HG02885 (cell line): ENCODE results near the gene SPATA2L.
A peak's percentile ranks its signal among the peaks of the same experiment; 100 is the strongest.

Experiments
- ATAC-seq: cut with Tn5 transposase; IDR thresholded peaks from one replicate; pipeline ENCODE4 v1.9.1; 2021; ENCODE audit warnings: mild to moderate bottlenecking; ENCODE audit not compliant: unreplicated experiment, poor library complexity

The SPATA2L gene

DNA sequence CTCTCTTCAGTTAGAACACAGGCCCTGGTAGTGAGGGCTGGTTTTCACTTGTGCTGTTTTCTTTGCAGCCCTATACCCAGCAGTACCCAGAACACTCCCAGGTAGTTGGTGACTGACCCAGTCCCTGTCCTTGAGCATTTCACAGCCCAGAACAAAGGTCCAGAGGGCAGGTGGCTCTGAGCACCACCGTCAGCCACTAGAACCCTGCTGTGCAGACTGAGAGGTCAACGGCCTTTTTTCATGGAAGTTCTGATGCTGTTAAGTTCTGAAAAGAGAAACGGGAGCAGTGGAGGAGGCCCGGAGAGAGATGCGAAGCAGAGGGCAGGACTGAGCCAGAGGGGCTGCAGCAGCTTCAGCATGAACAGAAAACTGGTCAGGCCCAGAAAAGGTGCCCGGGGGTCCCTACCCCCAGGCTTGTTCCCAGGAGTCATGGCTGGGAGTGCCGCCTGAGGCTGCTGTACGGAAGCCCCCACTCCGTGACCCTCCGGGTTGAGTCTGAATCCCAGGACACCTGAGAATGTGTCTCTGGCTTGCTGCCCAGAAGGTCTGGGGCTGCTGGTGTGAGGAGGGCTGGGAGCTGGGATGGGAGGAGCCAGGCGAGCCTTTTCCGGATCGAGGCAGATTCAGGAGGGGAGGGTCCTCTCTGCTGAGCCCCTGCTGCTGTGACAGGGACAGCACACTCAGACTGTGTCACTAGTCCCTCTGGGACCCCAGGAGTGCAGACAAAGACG lies 28.5 kb upstream of the SPATA2L start:
- ATAC-seq: no peak

DNA sequence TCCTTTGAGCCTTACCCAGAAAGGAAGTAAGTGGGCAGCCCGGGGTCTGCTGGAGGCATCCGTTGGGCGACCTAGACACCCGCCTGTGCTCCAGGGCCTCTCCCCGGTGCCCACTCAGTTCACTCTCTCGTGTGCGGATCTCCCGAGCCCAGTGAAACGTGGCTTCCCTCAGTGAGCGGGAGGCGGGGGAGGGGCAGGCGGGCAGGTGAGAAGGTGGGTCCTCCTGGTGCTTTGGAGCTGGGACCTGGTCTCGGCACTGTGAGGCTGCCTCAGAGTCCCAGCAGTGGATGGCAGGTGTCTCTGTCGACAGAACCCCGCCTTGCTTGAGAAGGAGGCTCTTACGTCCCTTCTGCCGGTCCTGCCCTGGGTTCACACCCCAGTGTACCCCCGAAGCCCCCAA lies 27.8 kb upstream of the SPATA2L start:
- no peak for ATAC-seq

DNA sequence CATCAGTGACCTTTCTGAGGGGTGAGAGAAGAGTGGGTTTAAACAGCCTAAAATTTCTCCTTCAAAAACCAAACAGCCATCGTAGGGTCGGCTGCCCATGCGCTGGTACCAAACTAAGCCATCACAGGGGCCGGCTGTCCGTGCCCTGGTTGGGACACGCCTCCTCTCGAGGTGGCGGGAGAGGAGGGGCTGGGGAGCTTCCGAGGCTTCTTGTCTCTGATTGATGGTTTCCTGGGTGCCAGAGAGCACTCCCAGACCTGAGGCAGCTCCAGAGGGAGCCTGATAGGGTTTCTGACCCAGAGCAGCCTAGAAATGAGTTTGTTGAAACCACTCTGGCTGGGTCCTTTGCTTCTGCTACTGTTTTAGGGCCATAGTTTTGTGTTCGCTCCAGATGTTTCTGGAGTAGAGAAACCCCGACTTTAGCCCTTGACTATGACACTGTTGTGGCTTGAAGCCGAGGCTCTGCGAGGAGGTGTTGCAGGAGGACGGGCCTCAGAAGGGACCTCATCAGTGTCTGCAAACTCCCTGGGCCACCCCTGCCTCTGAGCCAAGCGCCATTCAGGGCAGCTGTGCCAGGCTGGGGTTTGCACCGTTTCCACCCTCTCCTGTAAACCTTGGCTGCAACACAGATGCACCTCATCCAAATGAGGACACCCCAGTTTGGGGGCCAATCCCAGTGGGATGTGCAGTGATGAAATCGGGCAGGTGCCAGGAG lies 26.1 kb upstream of the SPATA2L start:
- no peak for ATAC-seq

DNA sequence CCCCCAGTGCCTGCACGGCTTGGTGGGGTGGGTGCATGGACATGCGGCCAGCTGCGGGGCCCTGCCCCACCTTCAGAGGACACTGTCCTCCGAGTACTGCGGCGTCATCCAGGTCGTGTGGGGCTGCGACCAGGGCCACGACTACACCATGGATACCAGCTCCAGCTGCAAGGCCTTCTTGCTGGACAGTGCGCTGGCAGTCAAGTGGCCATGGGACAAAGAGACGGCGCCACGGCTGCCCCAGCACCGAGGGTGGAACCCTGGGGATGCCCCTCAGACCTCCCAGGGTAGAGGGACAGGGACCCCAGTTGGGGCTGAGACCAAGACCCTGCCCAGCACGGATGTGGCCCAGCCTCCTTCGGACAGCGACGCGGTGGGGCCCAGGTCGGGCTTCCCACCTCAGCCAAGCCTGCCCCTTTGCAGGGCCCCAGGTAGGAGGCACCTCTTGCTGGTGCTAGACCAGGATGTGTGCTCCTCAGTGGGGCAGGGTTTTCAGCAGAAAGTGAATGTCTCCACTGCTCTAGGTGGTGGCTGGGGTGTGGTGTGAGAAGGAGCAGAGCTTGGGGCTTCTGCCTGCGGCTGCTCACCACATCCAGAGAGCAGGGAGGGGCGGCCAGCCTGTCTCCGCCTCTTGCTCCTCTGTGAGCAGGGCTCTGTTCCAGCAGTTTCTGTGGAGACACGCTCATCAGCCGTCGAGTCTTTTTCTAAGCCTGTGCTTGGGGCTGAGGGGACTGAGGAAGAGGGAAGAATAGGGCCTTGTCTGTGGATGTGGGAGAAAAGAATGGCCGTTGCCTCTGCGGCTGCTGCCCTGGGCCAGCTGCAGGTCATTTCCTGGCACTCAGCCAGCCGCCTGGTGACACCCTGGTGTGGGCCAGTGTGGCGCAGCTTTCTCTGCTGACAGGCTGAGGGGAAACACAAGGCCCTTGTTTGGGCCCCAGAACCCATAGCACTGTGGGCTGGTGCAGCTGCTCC lies 22.1 kb upstream of the SPATA2L start:
- ATAC-seq: no peak

DNA sequence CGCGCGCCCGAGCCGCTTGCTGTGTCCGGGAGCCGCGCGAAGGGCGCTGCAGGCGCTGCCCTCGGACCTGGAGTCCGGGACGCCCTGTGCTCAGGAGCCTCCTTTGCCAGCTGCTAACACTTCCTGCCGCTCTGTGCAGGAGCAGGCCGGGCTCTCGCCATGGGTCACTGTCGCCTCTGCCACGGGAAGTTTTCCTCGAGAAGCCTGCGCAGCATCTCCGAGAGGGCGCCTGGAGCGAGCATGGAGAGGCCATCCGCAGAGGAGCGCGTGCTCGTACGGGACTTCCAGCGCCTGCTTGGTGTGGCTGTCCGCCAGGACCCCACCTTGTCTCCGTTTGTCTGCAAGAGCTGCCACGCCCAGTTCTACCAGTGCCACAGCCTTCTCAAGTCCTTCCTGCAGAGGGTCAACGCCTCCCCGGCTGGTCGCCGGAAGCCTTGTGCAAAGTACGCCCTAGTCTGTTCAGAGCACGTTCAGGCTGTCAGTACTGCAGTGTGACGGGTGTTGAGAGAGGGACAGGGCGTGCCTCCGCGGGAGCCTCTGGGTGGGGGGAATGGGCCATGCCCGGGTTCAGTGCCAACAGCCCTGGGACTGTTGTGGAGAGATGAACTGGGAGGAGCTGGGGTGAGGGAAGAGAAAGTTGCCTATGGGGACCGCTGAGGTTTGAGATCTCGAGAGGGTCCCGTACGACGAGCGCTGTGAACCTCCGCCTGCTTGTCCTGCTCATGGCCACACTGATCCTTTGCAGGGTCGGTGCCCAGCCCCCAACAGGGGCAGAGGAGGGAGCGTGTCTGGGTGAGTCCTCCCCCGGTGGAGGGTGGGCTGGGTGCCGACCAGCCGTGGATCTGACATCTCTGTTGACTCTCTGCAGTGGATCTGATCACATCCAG lies 21.1 kb upstream of the SPATA2L start:
- ATAC-seq: no peak

DNA sequence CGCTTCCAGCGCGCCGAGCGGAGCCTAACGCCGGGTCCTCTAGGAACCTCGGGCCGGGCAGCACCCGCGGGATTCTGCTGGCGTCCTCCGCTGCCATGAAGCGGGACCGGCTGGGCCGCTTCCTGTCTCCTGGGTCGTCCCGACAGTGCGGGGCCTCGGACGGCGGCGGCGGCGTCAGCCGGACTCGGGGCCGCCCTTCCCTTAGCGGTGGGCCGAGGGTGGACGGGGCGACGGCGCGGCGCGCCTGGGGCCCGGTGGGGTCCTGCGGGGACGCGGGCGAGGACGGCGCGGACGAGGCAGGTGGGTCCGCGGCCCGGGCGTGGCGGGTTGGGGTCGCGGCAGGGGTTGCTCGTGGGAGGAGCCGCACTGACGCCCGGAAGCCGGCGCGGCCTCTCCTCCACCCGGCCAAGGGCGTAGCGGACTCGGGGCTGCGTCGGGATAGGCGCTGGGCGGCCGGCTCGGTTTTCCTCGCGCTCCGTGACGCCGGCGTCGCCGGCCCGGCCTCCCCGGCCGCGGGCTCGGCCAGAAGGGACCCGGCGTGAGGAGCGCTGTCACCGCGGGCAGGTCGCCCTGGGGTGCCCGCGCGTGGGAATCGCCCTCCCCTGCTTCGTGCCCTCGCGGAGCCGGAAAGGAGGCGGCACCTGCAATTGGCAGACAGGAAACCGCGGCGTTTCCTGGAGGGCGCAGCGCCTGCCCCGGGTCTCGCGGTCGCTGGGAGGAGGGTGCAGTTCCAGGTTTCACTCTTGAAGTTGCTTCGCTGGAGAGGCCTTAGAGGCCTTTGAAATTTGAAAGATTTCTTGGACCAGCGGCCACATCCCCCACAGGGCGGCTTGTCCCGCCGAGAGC lies 20.3 kb upstream of the SPATA2L start:
- peak; percentile 28 for ATAC-seq

DNA sequence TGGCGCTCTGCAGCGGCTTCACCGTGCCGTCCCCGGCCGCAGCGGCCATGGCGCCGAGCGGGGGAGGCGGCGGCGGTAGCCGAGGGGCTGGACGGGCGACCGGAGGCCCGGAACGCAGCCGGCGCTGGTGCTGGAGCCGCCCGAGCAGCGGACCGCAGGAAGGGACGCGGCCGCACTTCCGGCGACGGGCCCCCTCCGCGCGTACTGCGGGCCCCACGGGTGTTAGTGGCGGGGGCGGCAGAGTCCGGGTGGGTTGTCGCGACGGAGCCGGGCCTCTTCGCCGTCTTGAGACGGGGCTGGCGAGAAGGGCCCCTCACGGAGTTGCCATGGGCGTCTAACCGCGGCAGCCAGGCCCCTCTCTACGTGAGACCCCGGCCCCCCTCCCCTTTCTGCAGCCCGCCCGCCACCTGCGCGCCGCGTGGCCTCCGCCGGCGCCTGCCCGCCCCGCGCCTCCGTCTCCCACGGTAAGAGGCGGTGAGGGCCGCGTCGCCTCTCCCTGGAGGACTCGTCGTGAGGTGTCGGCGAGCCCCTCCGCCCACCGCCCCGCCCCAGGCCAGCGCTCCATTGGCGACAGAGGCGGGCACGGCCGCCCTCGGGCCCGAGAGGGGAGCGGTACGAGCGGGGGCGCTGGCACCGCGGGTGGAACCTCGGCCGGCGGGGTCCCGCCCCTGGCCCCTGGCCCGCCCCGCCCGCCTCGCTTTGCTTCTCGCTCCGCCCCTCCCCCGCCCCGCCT lies 19.5 kb upstream of the SPATA2L start, which contains the start of the genes VPS9D1 and ZNF276:
VPS9D1 (minus strand) TSS at position 86 of the 733 bp plus-strand sequence; CDS start at position 49, 37 bp downstream.
ZNF276 (plus strand) TSS at position 725 of the 733 bp plus-strand sequence. CDS start 104 bp downstream, outside the sequence.
- peak; percentile 60 for ATAC-seq

DNA sequence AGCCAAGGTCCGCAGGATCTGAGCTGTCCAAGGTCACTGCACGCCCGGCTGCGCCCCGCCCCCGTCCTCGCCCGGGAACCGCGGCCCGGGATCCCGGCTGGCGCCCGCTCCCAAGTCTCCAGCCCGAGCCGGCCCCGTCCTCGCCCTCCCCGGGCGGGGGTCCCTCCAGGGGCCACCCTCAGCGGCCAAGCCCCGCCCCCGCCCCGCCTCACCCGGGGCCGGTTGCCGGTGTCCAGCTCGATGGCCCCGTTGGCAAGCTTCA lies 19.0 kb upstream of the SPATA2L start:
- ATAC-seq: peak; percentile 26

DNA sequence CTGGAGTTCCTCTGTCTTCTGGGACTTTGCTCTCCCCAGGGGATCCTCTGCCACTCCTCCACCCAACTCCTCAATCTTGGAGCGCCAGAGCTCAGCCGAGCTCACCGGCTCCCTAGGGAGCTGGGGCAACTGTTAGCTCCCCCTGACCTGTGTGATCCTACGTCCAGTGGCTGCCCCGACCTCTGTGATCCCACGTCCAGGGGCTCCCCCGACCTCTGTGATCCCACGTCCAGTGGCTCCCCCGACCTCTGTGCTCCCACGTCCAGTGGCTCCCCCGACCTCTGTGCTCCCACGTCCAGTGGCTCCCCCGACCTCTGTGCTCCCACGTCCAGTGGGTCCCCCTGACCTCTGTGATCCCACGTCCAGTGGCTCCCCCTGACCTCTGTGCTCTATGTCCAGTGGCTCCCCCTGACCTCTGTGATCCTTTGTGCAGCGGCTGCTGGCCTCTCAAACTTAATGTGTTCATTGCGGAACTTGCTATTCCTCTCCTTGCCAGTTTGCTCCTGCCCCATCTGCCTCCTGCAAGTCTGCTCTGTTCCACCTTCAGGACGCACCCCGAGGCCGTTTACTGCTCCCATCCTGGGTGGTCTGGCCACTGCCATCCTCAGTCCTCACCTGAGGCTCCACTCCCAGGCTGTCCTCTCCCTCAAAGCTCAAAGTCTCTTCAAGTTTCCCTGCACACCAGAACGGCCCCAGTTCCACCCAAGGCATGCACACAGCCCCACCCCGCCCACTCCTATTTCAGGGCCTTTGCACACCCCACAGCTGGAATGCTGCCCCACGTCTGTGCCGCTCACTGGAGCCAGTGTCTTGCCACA lies 16.4 kb upstream of the SPATA2L start:
- ATAC-seq: no peak

DNA sequence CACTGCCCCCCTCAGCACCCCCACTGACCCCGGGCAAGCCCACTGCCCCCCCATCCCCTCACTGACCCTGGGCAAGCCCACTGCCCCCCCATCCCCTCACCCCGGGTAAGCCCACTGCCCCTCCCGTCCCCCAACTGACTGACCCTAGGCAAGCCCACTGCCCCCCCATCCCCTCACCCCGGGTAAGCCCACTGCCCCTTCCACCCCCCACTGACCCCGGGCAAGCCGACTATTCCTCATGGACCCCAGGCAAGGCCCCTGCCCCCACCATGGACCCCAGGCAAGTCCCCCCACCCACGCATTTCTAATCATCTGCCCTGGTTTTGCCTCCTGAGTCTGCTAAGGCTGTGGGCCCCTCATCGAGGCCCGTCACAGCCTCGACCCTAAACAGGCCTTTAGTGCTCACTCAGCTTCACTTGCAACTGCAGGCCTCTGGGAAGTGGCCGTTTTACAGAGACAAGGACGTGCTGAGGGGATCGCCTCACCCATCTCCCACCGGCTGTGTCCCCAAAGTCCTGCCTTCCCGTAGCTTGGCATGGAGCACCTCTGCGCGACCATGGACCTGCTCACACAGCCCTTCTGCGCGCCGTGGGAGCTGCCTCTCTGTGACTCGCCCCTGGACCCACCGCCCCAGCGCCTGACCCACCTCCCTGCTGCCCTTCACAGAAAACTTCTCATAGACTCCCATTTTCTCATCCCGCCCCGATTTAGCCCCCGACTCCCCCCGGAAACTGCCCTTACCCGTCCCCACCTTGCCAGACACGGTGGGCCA lies 15.6 kb upstream of the SPATA2L start:
- no peak for ATAC-seq

DNA sequence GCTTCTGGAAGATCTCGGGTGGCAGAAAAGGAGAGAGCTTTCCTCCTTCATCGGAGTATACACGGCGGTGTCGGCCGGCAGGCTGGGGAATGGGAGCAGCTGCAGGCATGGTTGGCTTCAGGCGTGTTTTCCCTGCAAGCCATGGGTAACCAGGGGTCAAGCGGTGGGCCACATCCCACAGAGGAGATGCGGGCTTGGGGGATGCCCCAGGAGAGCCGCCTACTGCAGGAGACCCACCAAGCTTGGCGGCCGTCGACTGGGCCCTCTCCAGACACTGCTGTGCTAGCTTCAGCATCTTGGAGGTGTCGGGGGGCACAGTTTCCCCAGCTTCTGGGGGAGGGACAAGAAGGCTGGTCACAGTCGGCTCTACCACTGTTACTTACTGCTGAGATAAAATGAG lies 15.0 kb upstream of the SPATA2L start:
- ATAC-seq: no peak

DNA sequence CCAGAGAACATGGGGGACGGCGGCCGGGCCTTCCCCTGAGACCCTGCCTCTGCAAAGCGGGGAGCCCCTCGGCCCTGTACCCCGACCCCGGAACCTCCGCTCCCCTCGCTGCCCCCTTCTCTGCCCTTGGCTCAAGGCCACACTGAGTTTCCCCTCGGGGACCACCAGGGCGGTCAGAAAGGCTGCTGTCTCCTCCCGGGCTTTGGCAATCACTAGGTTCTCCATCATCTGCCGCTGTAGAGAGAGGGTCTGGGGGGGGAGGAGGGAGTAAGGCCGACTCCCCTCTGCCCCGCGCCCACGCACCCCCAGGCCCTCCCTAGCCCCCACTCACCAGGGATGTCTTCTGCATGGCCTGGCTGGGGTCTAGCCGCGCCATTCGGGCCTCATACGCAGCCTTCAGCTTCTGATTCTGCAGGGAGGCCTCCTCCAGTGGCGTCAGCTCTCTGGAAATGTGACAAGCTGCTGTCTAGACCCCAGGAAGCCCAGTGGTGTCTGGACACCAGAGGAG lies 10.8 kb upstream of the SPATA2L start:
- ATAC-seq: no peak

DNA sequence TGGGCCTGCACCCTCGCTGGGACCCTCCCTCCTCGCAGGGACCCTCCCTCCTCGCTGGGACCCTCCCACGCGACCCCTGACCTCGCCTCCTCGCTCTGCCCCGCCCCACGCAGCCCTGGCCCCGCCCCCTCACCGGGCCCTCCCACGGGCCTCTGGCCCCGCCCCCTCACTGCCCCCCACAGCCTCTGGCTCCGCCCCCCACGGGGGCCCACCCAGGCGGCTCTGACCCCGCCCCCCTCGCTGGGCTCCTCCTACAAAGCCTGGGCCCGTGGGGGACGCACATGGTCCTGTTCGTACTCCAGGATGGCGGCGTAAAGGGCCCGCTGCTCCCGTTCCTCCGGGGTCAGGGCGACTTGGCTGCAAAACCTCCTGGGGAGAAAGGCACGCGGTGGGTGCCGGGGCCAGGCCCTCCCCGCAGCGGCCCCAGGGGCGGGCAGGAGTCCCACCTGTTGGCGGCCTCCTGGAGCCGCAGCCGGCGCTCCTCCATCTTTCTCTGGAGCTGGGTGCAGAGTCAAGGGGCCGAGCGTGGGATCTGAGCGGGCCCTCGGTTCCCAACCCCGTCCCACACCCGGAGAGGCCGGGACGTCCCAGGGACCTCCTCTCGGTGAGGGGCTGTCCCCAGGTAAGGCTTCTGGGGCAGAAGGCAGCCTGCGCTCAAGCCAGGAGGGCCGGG lies 10.2 kb upstream of the SPATA2L start:
- ATAC-seq: no peak

DNA sequence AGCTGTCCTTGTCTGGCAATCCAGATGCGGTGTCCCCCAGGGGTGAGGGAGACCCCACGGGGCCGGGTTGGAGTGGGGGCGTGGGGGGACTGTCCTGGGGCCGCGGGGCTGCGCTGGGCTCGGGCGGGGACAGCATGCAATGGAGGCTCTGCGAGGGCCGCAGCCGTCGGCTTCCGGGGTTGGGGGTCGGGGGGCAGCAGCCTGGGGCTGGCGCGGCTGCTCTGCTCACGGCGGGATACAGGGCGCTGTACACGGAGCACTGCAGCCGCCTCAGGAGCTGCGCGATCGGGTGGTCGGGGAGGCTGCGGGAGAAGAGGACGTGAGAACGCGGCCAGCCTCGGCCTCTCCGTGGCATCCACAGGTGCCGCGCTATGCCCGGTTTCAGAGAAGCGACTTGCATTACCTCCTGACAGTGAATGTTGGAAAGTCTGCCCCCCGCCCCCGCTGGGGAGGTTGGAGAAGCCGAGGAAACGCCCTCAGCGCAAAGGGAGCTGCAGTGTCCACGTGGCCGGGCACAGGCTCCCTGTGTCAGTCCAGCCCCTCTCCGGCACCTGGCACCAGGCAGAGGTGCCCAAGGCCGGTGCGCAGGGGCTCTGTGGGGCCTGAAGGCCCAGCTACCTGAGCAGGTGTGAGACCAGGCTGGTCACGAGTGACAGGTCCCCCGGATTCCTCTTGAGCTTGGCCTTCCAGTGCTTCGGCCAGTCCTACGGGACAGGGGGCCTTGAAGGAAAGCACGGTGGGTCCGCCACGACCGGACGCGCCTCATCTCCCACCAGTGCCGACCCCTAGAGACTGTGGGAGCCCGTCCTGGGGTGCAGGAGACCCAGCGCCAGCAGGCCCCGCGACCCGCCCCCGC lies 9.4 kb upstream of the SPATA2L start:
- no peak for ATAC-seq
